Chondrocyte (in vitro differentiated cells): Measurements from ENCODE around the gene GRK6. TPM values are rescaled to one million over a fixed set of nuclear protein-coding genes. Genes with fewer than 3 reads are reported as not detected.

ENCODE experiments used
- DNase-seq: peaks from one replicate; pipeline ENCODE4 v3.0.0; 2021; ENCODE audit warnings: mixed read lengths, low spot score
- H3K27ac Mint-ChIP-seq: one replicate; pipeline ENCODE4 v1.8.0; 2021; ENCODE audit warnings: mild to moderate bottlenecking, moderate library complexity, mixed read lengths; ENCODE audit not compliant: unreplicated experiment
- H3K27me3 Mint-ChIP-seq: 2 replicates; pipeline ENCODE4 v1.8.0; 2021; ENCODE audit warnings: low read depth, mixed read lengths
- H3K36me3 Mint-ChIP-seq: 2 replicates; pipeline ENCODE4 v1.8.0; 2021; ENCODE audit warnings: low read depth, mixed read lengths
- H3K4me1 Mint-ChIP-seq: 2 replicates; pipeline ENCODE4 v1.8.0; 2021; ENCODE audit warnings: low read depth, mild to moderate bottlenecking, mixed read lengths
- H3K4me3 Mint-ChIP-seq: one replicate; pipeline ENCODE4 v1.8.0; 2021; ENCODE audit warnings: mild to moderate bottlenecking, moderate library complexity, mixed read lengths; ENCODE audit not compliant: unreplicated experiment
- H3K9me3 Mint-ChIP-seq: 2 replicates; pipeline ENCODE4 v1.8.0; 2021; ENCODE audit warnings: low read depth, mixed read lengths
- CTCF ChIP-seq: fragments of 200-600 bp; sonication (generic); IDR thresholded peaks from 2 replicates; pipeline ENCODE4 v1.5.0; 2021; ENCODE audit warnings: antibody characterized with exemption, mild to moderate bottlenecking, moderate library complexity
- total RNA-seq: library from RNA; stranded (reverse); gene quantifications from 3 replicates; pipeline ENCODE4 v1.2.1, GENCODE V29; 2021

GRK6 gene
- total RNA-seq, 1 donor from 2014 or later: 26.3 TPM

- TF ChIP-seq CTCF: no peak
- H3K27ac Mint-ChIP-seq: peak overlapping the region; percentile 99
- no peaks in the 10 kb centered on the region for H3K27me3 Mint-ChIP-seq
- no peak overlapping the region for H3K4me3 Mint-ChIP-seq
- DNase-seq: no peak
- peaks cover 81% of the 10 kb centered on the region for H3K4me1 Mint-ChIP-seq
- peaks cover 14% of the 10 kb centered on the region for H3K36me3 Mint-ChIP-seq
- H3K9me3 Mint-ChIP-seq: no peaks in the 10 kb centered on the region
Measured at GRCh38 chr5:177478711-177479646, 52.5 kb downstream of the GRK6 start.

- H3K4me3 Mint-ChIP-seq: no peak overlapping the region
- no peak for TF ChIP-seq CTCF
- no peaks in the 10 kb centered on the region for H3K9me3 Mint-ChIP-seq
- H3K27me3 Mint-ChIP-seq: no peaks in the 10 kb centered on the region
- H3K4me1 Mint-ChIP-seq: peaks cover 81% of the 10 kb centered on the region
- peak overlapping the region; percentile 99 for H3K27ac Mint-ChIP-seq
- H3K36me3 Mint-ChIP-seq: peaks cover 22% of the 10 kb centered on the region
- DNase-seq: no peak
Measured at GRCh38 chr5:177479774-177480173, 53.3 kb downstream of the GRK6 start.

DNA sequence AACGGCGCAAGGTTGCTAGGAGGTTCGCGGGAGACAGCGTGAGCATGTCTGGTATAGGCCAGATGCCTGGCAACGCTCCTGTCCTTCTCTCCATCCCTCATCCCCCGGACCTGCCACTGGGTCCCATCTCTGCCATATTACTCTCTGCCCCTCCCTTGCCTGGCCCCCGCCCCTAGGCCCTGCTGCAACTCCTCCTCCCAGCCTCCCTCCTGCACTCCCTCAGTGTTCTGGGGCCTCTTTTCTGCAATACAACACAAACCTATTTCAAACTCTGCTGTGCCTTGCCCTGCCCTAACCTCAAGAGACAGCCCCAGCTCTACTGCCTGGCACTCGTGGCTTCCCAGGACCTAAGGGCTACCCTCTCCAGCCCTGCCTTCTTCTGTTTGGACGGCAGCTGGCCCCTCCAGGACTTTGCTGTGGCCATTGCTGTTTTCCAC lies 55.9 kb downstream of the GRK6 start:
- peaks cover 40% of the 10 kb centered on the region for H3K36me3 Mint-ChIP-seq
- no peak overlapping the region for H3K4me3 Mint-ChIP-seq
- DNase-seq: no peak

GRCh38 chr5:177483042-177483441 lies 56.6 kb downstream of the GRK6 start:
- no peak for DNase-seq
- peak overlapping the region; percentile 87 for H3K27ac Mint-ChIP-seq
- H3K4me1 Mint-ChIP-seq: peaks cover 74% of the 10 kb centered on the region
- H3K4me3 Mint-ChIP-seq: no peak overlapping the region
- TF ChIP-seq CTCF: no peak
- H3K36me3 Mint-ChIP-seq: peaks cover 45% of the 10 kb centered on the region
- no peaks in the 10 kb centered on the region for H3K9me3 Mint-ChIP-seq
- H3K27me3 Mint-ChIP-seq: no peaks in the 10 kb centered on the region

More for the DNA sequence above, 55.9 kb downstream of the GRK6 start:
- no peak for TF ChIP-seq CTCF
- peaks cover 74% of the 10 kb centered on the region for H3K4me1 Mint-ChIP-seq
- no peaks in the 10 kb centered on the region for H3K27me3 Mint-ChIP-seq
- H3K9me3 Mint-ChIP-seq: no peaks in the 10 kb centered on the region
- peak overlapping the region; percentile 76 for H3K27ac Mint-ChIP-seq

DNA sequence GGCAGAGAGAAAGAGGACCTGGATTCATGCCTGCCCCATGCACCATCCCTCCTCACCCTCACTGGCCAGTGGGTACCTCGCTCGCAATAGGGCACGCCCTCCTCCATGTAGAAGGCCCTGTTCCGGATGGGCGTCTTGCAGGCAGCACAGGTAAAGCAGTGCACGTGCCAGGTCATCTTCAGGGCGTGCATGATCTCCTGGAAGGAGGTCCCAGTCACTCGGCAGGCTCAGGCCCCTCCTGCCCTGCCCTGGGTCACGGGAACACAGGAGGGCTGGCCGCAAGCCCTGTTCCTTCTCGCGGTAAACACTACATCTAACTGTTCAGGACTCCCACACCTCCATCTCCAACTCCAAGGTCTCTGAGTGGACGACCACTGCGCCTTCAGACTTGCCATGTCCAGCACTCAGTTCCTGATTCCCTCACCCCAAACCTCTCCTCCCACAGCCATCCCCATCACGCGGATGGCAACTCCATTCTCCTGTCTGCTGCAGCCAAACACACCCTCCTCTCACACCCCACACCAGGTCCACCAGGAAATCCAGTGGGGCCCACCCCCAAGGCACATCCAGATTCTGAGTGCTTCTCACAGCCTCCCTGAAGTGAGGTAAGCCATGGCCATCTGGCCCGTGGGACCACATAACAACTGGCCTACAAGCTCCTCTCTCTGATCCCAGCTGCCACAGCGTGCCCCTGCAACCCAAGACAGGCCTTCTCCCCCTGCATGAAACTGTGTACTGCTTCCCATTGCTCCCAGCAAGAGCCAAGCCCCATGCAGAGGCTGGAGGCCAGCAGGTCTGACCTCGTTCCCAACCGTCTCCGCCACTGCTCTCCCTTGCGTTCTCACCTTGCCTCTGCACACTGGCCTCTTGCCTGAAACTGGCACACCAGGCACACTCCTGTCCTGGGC lies 57.8 kb downstream of the GRK6 start:
- Mint-ChIP-seq H3K4me3 (no peak overlapping the region), H3K27ac (peak overlapping the region; percentile 90), H3K27me3 (no peaks in the 10 kb centered on the region), H3K36me3 (peaks cover 52% of the 10 kb centered on the region), H3K4me1 (peaks cover 71% of the 10 kb centered on the region), H3K9me3 (no peaks in the 10 kb centered on the region)
- DNase-seq: no peak
- TF ChIP-seq CTCF: no peak
